ENCODE measurements around the gene CCDC6.

CCDC6 gene

GRCh38 chr10:59823111-59823510 is 83.2 kb downstream of the CCDC6 start:
- TF ChIP-seq GLIS1 (tag by site-specific recombination; IDR thresholded peaks at IDR 0.05) = no peak
- TF ChIP-seq ZNF623 (tag by site-specific recombination; IDR thresholded peaks at IDR 0.05) = no peak
- no peak for TF ChIP-seq ZNF624 (tag by site-specific recombination; IDR thresholded peaks at IDR 0.05)
- TF ChIP-seq KLF16 (tag by site-specific recombination; IDR thresholded peaks at IDR 0.05) = no peak
- TF ChIP-seq ZXDB (tag by site-specific recombination; IDR thresholded peaks at IDR 0.05) = no peak
- TF ChIP-seq KLF8 (tag by site-specific recombination; IDR thresholded peaks at IDR 0.05) = no peak
- TF ChIP-seq ZNF274 (IDR thresholded peaks at IDR 0.05; ENCODE audit: low read length) = no peak
- no peak for TF ChIP-seq ZNF274 (tag by site-specific recombination; IDR thresholded peaks at IDR 0.05; ENCODE audit: borderline replicate concordance)
- ChIA-PET CTCF (interaction anchor here (0.6 to 1.2 kb wide), 2 partner anchors 83 to 386 kb away, joined by 3 to 5 read pairs; partner anchors contain the start of gene CCDC6), POLR2A (no interaction called here)

GRCh38 chr10:59820471-59820870 is 85.9 kb downstream of the CCDC6 start:
- Histone ChIP-seq H3K4me3 (ENCODE audit: low read depth, low read length) (no peak overlapping the region), H3K9me3 (ENCODE audit: control insufficient read depth, insufficient read depth, low read depth, low read length) (no peaks in the 10 kb centered on the region), H3K4me1 (ENCODE audit: control insufficient read depth, insufficient read depth, low read length) (no peaks in the 10 kb centered on the region), H3K27ac (ENCODE audit: extremely low read depth, low read depth, low read length) (no peak overlapping the region), H3K36me3 (ENCODE audit: control insufficient read depth in 2 of 2, insufficient read depth in 1 of 2, low read length in 2 of 2) (peaks cover 0 to 6% of the 10 kb centered on the region in 2 experiments; a peak in 1 of 3 replicates)
- ChIA-PET CTCF (interaction anchor here (0.7 to 4.6 kb wide), 5 partner anchors 11 to 272 kb away, joined by 4 to 26 read pairs (median 4); no protein-coding TSS in a partner anchor), POLR2A (no interaction called here)
- TF ChIP-seq ZBTB44 (tag by site-specific recombination; IDR thresholded peaks at IDR 0.05) = no peak
- TF ChIP-seq PRDM10 (tag by site-specific recombination; IDR thresholded peaks at IDR 0.05) = no peak
- no peak for TF ChIP-seq ZNF184 (tag by site-specific recombination; IDR thresholded peaks at IDR 0.05)

More at GRCh38 chr10:59823111-59823510, 83.2 kb downstream of the CCDC6 start:
- H3K27ac ChIP-seq (ENCODE audit: extremely low read depth, low read depth, low read length) = no peak overlapping the region
- H3K9me3 ChIP-seq (ENCODE audit: control insufficient read depth, insufficient read depth, low read depth, low read length) = no peaks in the 10 kb centered on the region
- no peak overlapping the region for H3K4me3 ChIP-seq (ENCODE audit: low read depth, low read length)
- H3K4me1 ChIP-seq (ENCODE audit: control insufficient read depth, insufficient read depth, low read length) = no peaks in the 10 kb centered on the region
- H3K36me3 ChIP-seq (ENCODE audit: control insufficient read depth in 2 of 2, insufficient read depth in 1 of 2, low read length in 2 of 2) = peaks cover 0 to 6% of the 10 kb centered on the region in 2 experiments; a peak in 1 of 3 replicates

DNA sequence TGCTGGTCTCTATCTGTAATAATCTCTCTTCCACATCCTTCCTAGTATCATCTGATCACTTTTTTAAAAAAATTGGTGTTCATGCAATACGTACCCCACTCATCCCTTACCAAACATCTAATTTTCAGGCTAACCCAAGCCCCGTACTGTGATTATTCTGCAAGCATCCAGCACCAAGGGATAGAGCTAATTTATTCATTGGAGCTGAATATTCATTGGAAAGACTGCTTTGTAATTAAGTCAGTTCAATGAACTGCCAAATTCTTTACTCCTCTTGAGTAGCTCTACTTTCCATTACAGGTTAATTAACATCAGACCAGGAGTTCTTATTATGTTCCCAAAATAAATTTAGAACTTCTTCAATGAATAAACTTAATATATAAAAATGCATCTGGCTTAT is 86.7 kb downstream of the CCDC6 start:
- CTCF ChIA-PET = interaction anchor here (0.8 to 4.6 kb wide), 5 partner anchors 12 to 385 kb away, joined by 3 to 26 read pairs (median 3); no protein-coding TSS in a partner anchor
- no peak for TF ChIP-seq ZNF558 (tag by site-specific recombination; IDR thresholded peaks at IDR 0.05)
- no peak for TF ChIP-seq ZNF830 (tag by site-specific recombination; IDR thresholded peaks at IDR 0.05; ENCODE audit: low read depth)
- TF ChIP-seq, protein P1, sequence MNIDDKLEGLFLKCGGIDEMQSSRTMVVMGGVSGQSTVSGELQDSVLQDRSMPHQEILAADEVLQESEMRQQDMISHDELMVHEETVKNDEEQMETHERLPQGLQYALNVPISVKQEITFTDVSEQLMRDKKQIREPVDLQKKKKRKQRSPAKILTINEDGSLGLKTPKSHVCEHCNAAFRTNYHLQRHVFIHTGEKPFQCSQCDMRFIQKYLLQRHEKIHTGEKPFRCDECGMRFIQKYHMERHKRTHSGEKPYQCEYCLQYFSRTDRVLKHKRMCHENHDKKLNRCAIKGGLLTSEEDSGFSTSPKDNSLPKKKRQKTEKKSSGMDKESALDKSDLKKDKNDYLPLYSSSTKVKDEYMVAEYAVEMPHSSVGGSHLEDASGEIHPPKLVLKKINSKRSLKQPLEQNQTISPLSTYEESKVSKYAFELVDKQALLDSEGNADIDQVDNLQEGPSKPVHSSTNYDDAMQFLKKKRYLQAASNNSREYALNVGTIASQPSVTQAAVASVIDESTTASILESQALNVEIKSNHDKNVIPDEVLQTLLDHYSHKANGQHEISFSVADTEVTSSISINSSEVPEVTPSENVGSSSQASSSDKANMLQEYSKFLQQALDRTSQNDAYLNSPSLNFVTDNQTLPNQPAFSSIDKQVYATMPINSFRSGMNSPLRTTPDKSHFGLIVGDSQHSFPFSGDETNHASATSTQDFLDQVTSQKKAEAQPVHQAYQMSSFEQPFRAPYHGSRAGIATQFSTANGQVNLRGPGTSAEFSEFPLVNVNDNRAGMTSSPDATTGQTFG (tag by site-specific recombination; IDR thresholded peaks at IDR 0.05; ENCODE audit: borderline replicate concordance) = no peak
- no peak for TF ChIP-seq ZSCAN30 (tag by site-specific recombination; IDR thresholded peaks at IDR 0.05)
- TF ChIP-seq FEZF1 (tag by site-specific recombination; IDR thresholded peaks at IDR 0.05) = no peak
- TF ChIP-seq, protein P2, sequence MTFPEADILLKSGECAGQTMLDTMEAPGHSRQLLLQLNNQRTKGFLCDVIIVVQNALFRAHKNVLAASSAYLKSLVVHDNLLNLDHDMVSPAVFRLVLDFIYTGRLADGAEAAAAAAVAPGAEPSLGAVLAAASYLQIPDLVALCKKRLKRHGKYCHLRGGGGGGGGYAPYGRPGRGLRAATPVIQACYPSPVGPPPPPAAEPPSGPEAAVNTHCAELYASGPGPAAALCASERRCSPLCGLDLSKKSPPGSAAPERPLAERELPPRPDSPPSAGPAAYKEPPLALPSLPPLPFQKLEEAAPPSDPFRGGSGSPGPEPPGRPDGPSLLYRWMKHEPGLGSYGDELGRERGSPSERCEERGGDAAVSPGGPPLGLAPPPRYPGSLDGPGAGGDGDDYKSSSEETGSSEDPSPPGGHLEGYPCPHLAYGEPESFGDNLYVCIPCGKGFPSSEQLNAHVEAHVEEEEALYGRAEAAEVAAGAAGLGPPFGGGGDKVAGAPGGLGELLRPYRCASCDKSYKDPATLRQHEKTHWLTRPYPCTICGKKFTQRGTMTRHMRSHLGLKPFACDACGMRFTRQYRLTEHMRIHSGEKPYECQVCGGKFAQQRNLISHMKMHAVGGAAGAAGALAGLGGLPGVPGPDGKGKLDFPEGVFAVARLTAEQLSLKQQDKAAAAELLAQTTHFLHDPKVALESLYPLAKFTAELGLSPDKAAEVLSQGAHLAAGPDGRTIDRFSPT (tag by site-specific recombination; IDR thresholded peaks at IDR 0.05) = no peak
- no peak for TF ChIP-seq ZNF132 (tag by site-specific recombination; IDR thresholded peaks at IDR 0.05; ENCODE audit: borderline replicate concordance)
- TF ChIP-seq ZSCAN4 (tag by site-specific recombination; IDR thresholded peaks at IDR 0.05) = no peak
- TF ChIP-seq ZNF664 (tag by site-specific recombination; IDR thresholded peaks at IDR 0.05) = no peak
- H3K4me3 ChIP-seq (ENCODE audit: low read depth, low read length) = no peak overlapping the region

More for the DNA sequence above, 86.7 kb downstream of the CCDC6 start:
- Histone ChIP-seq H3K9me3 (ENCODE audit: control insufficient read depth, insufficient read depth, low read depth, low read length) (no peaks in the 10 kb centered on the region), H3K27ac (ENCODE audit: extremely low read depth, low read depth, low read length) (no peak overlapping the region), H3K4me1 (ENCODE audit: control insufficient read depth, insufficient read depth, low read length) (no peaks in the 10 kb centered on the region), H3K36me3 (ENCODE audit: control insufficient read depth in 2 of 2, insufficient read depth in 1 of 2, low read length in 2 of 2) (peaks cover 0 to 2% of the 10 kb centered on the region in 2 experiments; a peak in 1 of 3 replicates)
- POLR2A ChIA-PET = no interaction called here
